Neuronal stem cell (in vitro differentiated cells): ENCODE data around the gene ARMH1.
A peak's percentile ranks its signal among the peaks of the same experiment; 100 is the strongest.

ENCODE experiments used
- DNase-seq: peaks from one replicate; pipeline ENCODE4 v3.0.0-alpha.2; 2013; ENCODE audit warnings: low spot score
- H2AFZ ChIP-seq: one replicate; pipeline ENCODE4 v1.6.1; 2013; ENCODE audit warnings: mild to moderate bottlenecking, low read length, inconsistent platforms
- H2AK5ac ChIP-seq: 2 replicates; pipeline ENCODE4 v1.6.1; 2013; ENCODE audit warnings: low read depth, mild to moderate bottlenecking, inconsistent platforms, low read length, moderate library complexity, mixed read lengths
- H2BK120ac ChIP-seq: 2 replicates; pipeline ENCODE4 v1.6.1; 2013; ENCODE audit warnings: low read depth, mild to moderate bottlenecking, inconsistent platforms, low read length, moderate library complexity, mixed read lengths
- H2BK12ac ChIP-seq: one replicate; pipeline ENCODE4 v1.6.1; 2013; ENCODE audit warnings: low read length, inconsistent platforms
- H2BK15ac ChIP-seq: 2 replicates; pipeline ENCODE4 v1.6.1; 2013; ENCODE audit warnings: mild to moderate bottlenecking, low read length, inconsistent platforms, mixed read lengths
- H2BK5ac ChIP-seq: one replicate; pipeline ENCODE4 v1.6.1; 2013; ENCODE audit warnings: inconsistent platforms, mild to moderate bottlenecking, low read length, moderate library complexity
- H3K14ac ChIP-seq: one replicate; pipeline ENCODE4 v1.6.1; 2013; ENCODE audit warnings: low read length, inconsistent platforms
- H3K18ac ChIP-seq: 2 replicates; pipeline ENCODE4 v1.6.1; 2013; ENCODE audit warnings: low read length, inconsistent platforms
- H3K23ac ChIP-seq: 2 replicates; pipeline ENCODE4 v1.6.1; 2013; ENCODE audit warnings: low read depth, mild to moderate bottlenecking, mixed read lengths, low read length, inconsistent platforms; ENCODE audit not compliant: poor library complexity
- H3K27ac ChIP-seq: replicated peaks from 3 replicates; pipeline ENCODE4 v1.5.1; 2013; ENCODE audit warnings: low read length, inconsistent platforms
- H3K27me3 ChIP-seq, 3 experiments: 2 replicates each; pipeline ENCODE4 v1.6.1; 2013; ENCODE audit warnings: low read length in 3 of 3, mild to moderate bottlenecking in 2 of 3, inconsistent platforms in 1 of 3, low read depth in 1 of 3, mixed read lengths in 1 of 3, moderate library complexity in 1 of 3; ENCODE audit not compliant: control insufficient read depth in 3 of 3, insufficient read depth in 3 of 3
- H3K36me3 ChIP-seq, 2 donors: replicated peaks in 1 of 2; 2 replicates each; pipeline ENCODE4 v1.6.1; 2013; ENCODE audit warnings: low read length in 2 of 2; ENCODE audit not compliant: control insufficient read depth in 2 of 2, insufficient read depth in 2 of 2
- H3K4ac ChIP-seq: 2 replicates; pipeline ENCODE4 v1.6.1; 2013; ENCODE audit warnings: inconsistent platforms, mild to moderate bottlenecking, low read length, moderate library complexity
- H3K4me1 ChIP-seq, 2 donors: 1 replicate in 1 of 2; 2 replicates in 1 of 2; pipeline ENCODE4 v1.6.1; 2013; ENCODE audit warnings: low read length in 2 of 2, low read depth in 1 of 2; ENCODE audit not compliant: control insufficient read depth in 2 of 2, insufficient read depth in 1 of 2
- H3K4me2 ChIP-seq: one replicate; pipeline ENCODE4 v1.6.1; 2013; ENCODE audit warnings: mild to moderate bottlenecking, low read length, inconsistent platforms; ENCODE audit not compliant: insufficient read depth, poor library complexity, severe bottlenecking
- H3K4me3 ChIP-seq, 2 donors: 2 replicates each; pipeline ENCODE4 v1.5.1; 2013; ENCODE audit warnings: low read length in 2 of 2, mild to moderate bottlenecking in 2 of 2, inconsistent platforms in 1 of 2, moderate library complexity in 1 of 2
- H3K79me1 ChIP-seq: one replicate; pipeline ENCODE4 v1.6.1; 2013; ENCODE audit warnings: low read depth, mild to moderate bottlenecking, inconsistent platforms, low read length, moderate library complexity
- H3K9ac ChIP-seq: one replicate; pipeline ENCODE4 v1.6.1; 2013; ENCODE audit warnings: mild to moderate bottlenecking, low read depth, low read length, inconsistent platforms; ENCODE audit not compliant: poor library complexity
- H3K9me3 ChIP-seq, 2 donors: replicated peaks in 1 of 2; 2 replicates each; pipeline versions ENCODE3 to v1.6.1; 2013; ENCODE audit warnings: low read length in 2 of 2, mild to moderate bottlenecking in 2 of 2, inconsistent platforms in 1 of 2, low read depth in 1 of 2, mixed read lengths in 1 of 2, moderate library complexity in 1 of 2; ENCODE audit not compliant: control insufficient read depth in 2 of 2, insufficient read depth in 1 of 2
- H4K8ac ChIP-seq: one replicate; pipeline ENCODE4 v1.6.1; 2013; ENCODE audit warnings: low read depth, mild to moderate bottlenecking, inconsistent platforms, low read length, moderate library complexity
- H4K91ac ChIP-seq: one replicate; pipeline ENCODE4 v1.6.1; 2013; ENCODE audit warnings: low read length, low read depth, mild to moderate bottlenecking, inconsistent platforms; ENCODE audit not compliant: poor library complexity
- WGBS, 2 donors: extraction: QIAGEN DNeasy Blood & Tissue Kit; methylation state at CpG; one replicate each; pipeline ENCODE4 v1.1.7; 2013; ENCODE audit warnings: missing lambda C conversion rate in 2 of 2, mixed read lengths in 1 of 2; ENCODE audit not compliant: insufficient read length in 2 of 2, insufficient replicate concordance in 1 of 2; ENCODE audit errors: extremely low coverage in 2 of 2; 5-methylcytosine and 5-hydroxymethylcytosine counted together

The ARMH1 gene

DNA sequence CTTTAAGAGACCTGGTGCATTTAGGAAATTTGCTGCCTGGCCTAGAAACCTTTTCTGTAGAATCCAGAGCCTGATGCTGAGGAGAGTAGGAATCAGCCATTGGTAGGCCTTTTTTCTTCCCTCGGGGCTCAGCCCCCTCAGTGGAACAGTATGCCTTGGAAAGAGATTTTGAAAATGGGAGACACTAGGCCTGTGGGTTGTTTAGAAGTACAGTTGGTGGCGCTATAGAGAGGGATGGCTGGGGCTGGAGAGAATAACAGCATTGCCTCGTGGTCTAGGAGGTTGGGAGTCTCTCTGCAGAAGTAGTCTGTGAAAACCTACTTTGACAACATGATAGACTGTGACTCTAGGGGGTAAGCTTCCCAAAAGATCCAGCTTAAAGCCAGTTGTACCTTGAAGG is 73.4 kb downstream of the ARMH1 start:
- Histone ChIP-seq H2BK12ac (no peak overlapping the region), H3K36me3 (peaks cover 41 to 90% of the 10 kb centered on the region in 2 donors), H3K27ac (no peak overlapping the region), H3K4me1 (peaks cover 0 to under 1% of the 10 kb centered on the region in 2 donors), H3K23ac (no peak overlapping the region), H3K14ac (no peak overlapping the region), H3K4ac (no peak overlapping the region), H2AFZ (no peak overlapping the region), H4K91ac (no peak overlapping the region), H2BK120ac (no peak overlapping the region), H3K4me2 (no peak overlapping the region), H2AK5ac (no peak overlapping the region), H3K79me1 (peaks cover under 1% of the 10 kb centered on the region), H2BK15ac (no peak overlapping the region), H3K18ac (no peak overlapping the region), H2BK5ac (no peak overlapping the region), H3K4me3 (peak overlapping the region in 1 of 2 donors; percentile 62), H3K9ac (no peak overlapping the region), H3K9me3 (peaks cover 0 to 2% of the 10 kb centered on the region in 2 donors), H4K8ac (no peak overlapping the region), H3K27me3 (no peaks in the 10 kb centered on the region)
- DNase-seq: no peak
- WGBS, 2 donors: no CpG with 5 or more reads among the region's 3 CpGs

DNA sequence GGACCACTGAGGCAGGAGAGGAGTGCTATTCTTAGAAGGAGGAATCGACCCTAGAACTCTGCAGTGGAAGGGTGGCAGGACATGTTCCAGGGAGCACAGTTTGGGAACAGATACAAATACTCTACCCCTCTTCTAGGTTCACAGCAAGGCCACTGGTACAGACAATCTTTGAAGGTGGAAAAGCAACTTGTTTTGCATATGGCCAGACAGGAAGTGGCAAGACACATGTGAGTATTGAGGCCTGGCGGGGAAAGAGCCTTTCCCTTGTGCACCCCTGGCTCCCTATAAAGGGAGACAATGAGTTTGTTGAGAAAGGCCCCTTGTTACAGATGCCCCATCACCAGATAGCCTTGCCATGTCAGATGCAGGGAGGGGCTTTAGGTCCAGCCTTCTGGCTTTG is 82.9 kb downstream of the ARMH1 start:
- Histone ChIP-seq H2AK5ac (no peak overlapping the region), H3K4ac (no peak overlapping the region), H4K8ac (no peak overlapping the region), H3K36me3 (peaks cover 75 to 100% of the 10 kb centered on the region in 2 donors), H2BK15ac (no peak overlapping the region), H2BK12ac (no peak overlapping the region), H4K91ac (no peak overlapping the region), H3K27ac (no peak overlapping the region), H3K14ac (no peak overlapping the region), H3K4me3 (no peak overlapping the region), H3K27me3 (no peaks in the 10 kb centered on the region), H3K79me1 (no peaks in the 10 kb centered on the region), H3K18ac (no peak overlapping the region), H3K9me3 (peaks cover 0 to 2% of the 10 kb centered on the region in 2 donors), H2BK5ac (no peak overlapping the region), H2AFZ (no peak overlapping the region), H2BK120ac (no peak overlapping the region), H3K4me1 (no peaks in the 10 kb centered on the region), H3K4me2 (no peak overlapping the region), H3K23ac (no peak overlapping the region), H3K9ac (no peak overlapping the region)
- no peak for DNase-seq
- no CpG with 5 or more reads among the region's 2 CpGs for WGBS, 2 donors

DNA sequence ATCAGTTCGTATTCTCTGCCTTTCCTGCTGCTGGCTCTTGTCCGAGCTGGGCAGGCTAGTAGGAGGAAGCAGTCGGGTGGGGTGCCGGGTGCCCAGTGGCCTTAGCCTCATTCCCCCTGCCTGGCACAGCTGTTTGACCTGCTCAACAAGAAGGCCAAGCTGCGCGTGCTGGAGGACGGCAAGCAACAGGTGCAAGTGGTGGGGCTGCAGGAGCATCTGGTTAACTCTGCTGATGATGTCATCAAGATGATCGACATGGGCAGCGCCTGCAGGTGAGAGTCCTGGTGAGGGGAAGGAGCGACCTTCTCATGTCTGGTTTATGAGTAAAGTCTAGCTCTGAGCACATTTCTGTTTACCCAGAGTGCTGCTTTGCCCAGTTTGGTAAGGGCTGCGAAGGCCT is 84.6 kb downstream of the ARMH1 start:
- Histone ChIP-seq H2BK12ac (no peak overlapping the region), H3K4me3 (peak overlapping the region in 1 of 2 donors; percentile 19), H3K4me2 (no peak overlapping the region), H2AK5ac (no peak overlapping the region), H4K8ac (no peak overlapping the region), H3K9me3 (peaks cover 0 to 7% of the 10 kb centered on the region in 2 donors), H2AFZ (no peak overlapping the region), H3K18ac (no peak overlapping the region), H3K23ac (no peak overlapping the region), H3K4ac (no peak overlapping the region), H2BK120ac (no peak overlapping the region), H3K79me1 (no peaks in the 10 kb centered on the region), H3K36me3 (peaks cover 75 to 100% of the 10 kb centered on the region in 2 donors), H2BK15ac (no peak overlapping the region), H4K91ac (no peak overlapping the region), H3K14ac (no peak overlapping the region), H3K27me3 (no peaks in the 10 kb centered on the region), H3K27ac (no peak overlapping the region), H3K9ac (peak overlapping the region; percentile 0), H3K4me1 (no peaks in the 10 kb centered on the region), H2BK5ac (no peak overlapping the region)
- no peak for DNase-seq
- no CpG with 5 or more reads among the region's 11 CpGs for WGBS, 2 donors

DNA sequence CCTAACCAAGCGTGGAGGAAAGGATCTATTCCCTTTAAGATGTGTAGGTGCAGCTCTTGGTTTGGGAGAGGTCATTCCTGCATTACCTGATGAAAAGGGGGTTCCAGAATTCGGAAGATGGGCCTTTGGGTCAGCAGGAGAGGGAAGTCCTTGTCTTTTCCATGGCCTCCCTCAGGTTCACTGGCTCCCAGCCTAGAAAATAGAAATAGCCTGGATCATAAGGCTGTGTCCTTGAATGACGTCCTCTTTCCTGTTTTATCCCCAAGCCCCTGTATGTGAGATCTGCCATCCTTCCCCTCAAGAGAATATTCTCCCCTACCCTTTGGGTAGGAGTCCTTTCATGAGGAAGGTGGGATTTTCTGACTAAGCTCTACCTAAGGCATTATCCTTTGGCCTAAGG is 86.4 kb downstream of the ARMH1 start:
- Histone ChIP-seq H3K36me3 (peaks cover 61 to 100% of the 10 kb centered on the region in 2 donors), H4K8ac (no peak overlapping the region), H3K4ac (no peak overlapping the region), H3K27ac (no peak overlapping the region), H4K91ac (no peak overlapping the region), H3K79me1 (no peaks in the 10 kb centered on the region), H3K27me3 (no peaks in the 10 kb centered on the region), H3K18ac (no peak overlapping the region), H3K4me2 (no peak overlapping the region), H3K14ac (no peak overlapping the region), H2AK5ac (no peak overlapping the region), H2BK120ac (no peak overlapping the region), H2BK15ac (no peak overlapping the region), H3K9me3 (peaks cover 0 to 7% of the 10 kb centered on the region in 2 donors), H2BK5ac (no peak overlapping the region), H3K4me3 (no peak overlapping the region), H3K4me1 (no peaks in the 10 kb centered on the region), H3K9ac (no peak overlapping the region), H3K23ac (no peak overlapping the region), H2BK12ac (no peak overlapping the region), H2AFZ (no peak overlapping the region)
- no peak for DNase-seq
- no CpG with 5 or more reads among the region's 3 CpGs for WGBS, 2 donors
